Neuronal stem cell (in vitro differentiated cells): ENCODE results near the gene PTDSS2.

ENCODE experiments used
- DNase-seq: peaks from one replicate; pipeline ENCODE4 v3.0.0-alpha.2; 2013; ENCODE audit warnings: low spot score
- H2AFZ ChIP-seq: one replicate; pipeline ENCODE4 v1.6.1; 2013; ENCODE audit warnings: mild to moderate bottlenecking, low read length, inconsistent platforms
- H2AK5ac ChIP-seq: 2 replicates; pipeline ENCODE4 v1.6.1; 2013; ENCODE audit warnings: low read depth, mild to moderate bottlenecking, inconsistent platforms, low read length, moderate library complexity, mixed read lengths
- H2BK120ac ChIP-seq: 2 replicates; pipeline ENCODE4 v1.6.1; 2013; ENCODE audit warnings: low read depth, mild to moderate bottlenecking, inconsistent platforms, low read length, moderate library complexity, mixed read lengths
- H2BK12ac ChIP-seq: one replicate; pipeline ENCODE4 v1.6.1; 2013; ENCODE audit warnings: low read length, inconsistent platforms
- H2BK15ac ChIP-seq: 2 replicates; pipeline ENCODE4 v1.6.1; 2013; ENCODE audit warnings: mild to moderate bottlenecking, low read length, inconsistent platforms, mixed read lengths
- H2BK5ac ChIP-seq: one replicate; pipeline ENCODE4 v1.6.1; 2013; ENCODE audit warnings: inconsistent platforms, mild to moderate bottlenecking, low read length, moderate library complexity
- H3K14ac ChIP-seq: one replicate; pipeline ENCODE4 v1.6.1; 2013; ENCODE audit warnings: low read length, inconsistent platforms
- H3K18ac ChIP-seq: 2 replicates; pipeline ENCODE4 v1.6.1; 2013; ENCODE audit warnings: low read length, inconsistent platforms
- H3K23ac ChIP-seq: 2 replicates; pipeline ENCODE4 v1.6.1; 2013; ENCODE audit warnings: low read depth, mild to moderate bottlenecking, mixed read lengths, low read length, inconsistent platforms; ENCODE audit not compliant: poor library complexity
- H3K27ac ChIP-seq: replicated peaks from 3 replicates; pipeline ENCODE4 v1.5.1; 2013; ENCODE audit warnings: low read length, inconsistent platforms
- H3K27me3 ChIP-seq, 3 experiments: 2 replicates each; pipeline ENCODE4 v1.6.1; 2013; ENCODE audit warnings: low read length in 3 of 3, mild to moderate bottlenecking in 2 of 3, inconsistent platforms in 1 of 3, low read depth in 1 of 3, mixed read lengths in 1 of 3, moderate library complexity in 1 of 3; ENCODE audit not compliant: control insufficient read depth in 3 of 3, insufficient read depth in 3 of 3
- H3K36me3 ChIP-seq, 2 donors: replicated peaks in 1 of 2; 2 replicates each; pipeline ENCODE4 v1.6.1; 2013; ENCODE audit warnings: low read length in 2 of 2; ENCODE audit not compliant: control insufficient read depth in 2 of 2, insufficient read depth in 2 of 2
- H3K4ac ChIP-seq: 2 replicates; pipeline ENCODE4 v1.6.1; 2013; ENCODE audit warnings: inconsistent platforms, mild to moderate bottlenecking, low read length, moderate library complexity
- H3K4me1 ChIP-seq, 2 donors: 1 replicate in 1 of 2; 2 replicates in 1 of 2; pipeline ENCODE4 v1.6.1; 2013; ENCODE audit warnings: low read length in 2 of 2, low read depth in 1 of 2; ENCODE audit not compliant: control insufficient read depth in 2 of 2, insufficient read depth in 1 of 2
- H3K4me2 ChIP-seq: one replicate; pipeline ENCODE4 v1.6.1; 2013; ENCODE audit warnings: mild to moderate bottlenecking, low read length, inconsistent platforms; ENCODE audit not compliant: insufficient read depth, poor library complexity, severe bottlenecking
- H3K4me3 ChIP-seq, 2 donors: 2 replicates each; pipeline ENCODE4 v1.5.1; 2013; ENCODE audit warnings: low read length in 2 of 2, mild to moderate bottlenecking in 2 of 2, inconsistent platforms in 1 of 2, moderate library complexity in 1 of 2
- H3K79me1 ChIP-seq: one replicate; pipeline ENCODE4 v1.6.1; 2013; ENCODE audit warnings: low read depth, mild to moderate bottlenecking, inconsistent platforms, low read length, moderate library complexity
- H3K9ac ChIP-seq: one replicate; pipeline ENCODE4 v1.6.1; 2013; ENCODE audit warnings: mild to moderate bottlenecking, low read depth, low read length, inconsistent platforms; ENCODE audit not compliant: poor library complexity
- H3K9me3 ChIP-seq, 2 donors: replicated peaks in 1 of 2; 2 replicates each; pipeline versions ENCODE3 to v1.6.1; 2013; ENCODE audit warnings: low read length in 2 of 2, mild to moderate bottlenecking in 2 of 2, inconsistent platforms in 1 of 2, low read depth in 1 of 2, mixed read lengths in 1 of 2, moderate library complexity in 1 of 2; ENCODE audit not compliant: control insufficient read depth in 2 of 2, insufficient read depth in 1 of 2
- H4K8ac ChIP-seq: one replicate; pipeline ENCODE4 v1.6.1; 2013; ENCODE audit warnings: low read depth, mild to moderate bottlenecking, inconsistent platforms, low read length, moderate library complexity
- H4K91ac ChIP-seq: one replicate; pipeline ENCODE4 v1.6.1; 2013; ENCODE audit warnings: low read length, low read depth, mild to moderate bottlenecking, inconsistent platforms; ENCODE audit not compliant: poor library complexity
- WGBS, 2 donors: extraction: QIAGEN DNeasy Blood & Tissue Kit; methylation state at CpG; one replicate each; pipeline ENCODE4 v1.1.7; 2013; ENCODE audit warnings: missing lambda C conversion rate in 2 of 2, mixed read lengths in 1 of 2; ENCODE audit not compliant: insufficient read length in 2 of 2, insufficient replicate concordance in 1 of 2; ENCODE audit errors: extremely low coverage in 2 of 2; 5-methylcytosine and 5-hydroxymethylcytosine counted together

The PTDSS2 gene

DNA sequence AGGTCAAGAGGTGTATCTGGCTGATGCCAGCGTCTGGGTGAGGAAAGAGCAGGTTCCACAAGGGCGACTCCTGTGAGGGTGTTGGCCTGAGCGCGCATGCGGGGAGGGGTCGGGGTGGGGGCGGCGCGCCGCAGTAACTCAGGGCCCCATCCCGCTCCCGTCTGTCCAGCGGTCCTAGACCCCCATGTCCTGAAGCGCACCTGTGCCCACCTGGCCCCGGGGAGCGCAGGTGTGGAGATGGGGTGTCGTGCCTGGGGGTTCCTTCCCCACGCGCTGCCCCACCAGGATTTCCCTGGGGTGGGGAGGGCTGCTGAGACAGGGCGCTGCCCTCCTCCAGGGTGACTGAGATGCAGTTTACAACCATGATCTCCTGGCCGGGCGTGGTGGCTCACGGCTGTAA, 36.1 kb downstream of the PTDSS2 start:
- Histone ChIP-seq H3K4me3 (no peak overlapping the region), H4K91ac (no peak overlapping the region), H4K8ac (no peak overlapping the region), H2BK120ac (no peak overlapping the region), H3K4me1 (no peaks in the 10 kb centered on the region), H3K18ac (peak overlapping the region; percentile 17), H3K4ac (no peak overlapping the region), H2BK5ac (no peak overlapping the region), H2BK12ac (no peak overlapping the region), H3K9ac (peak overlapping the region; percentile 70), H3K4me2 (no peak overlapping the region), H3K27me3 (no peaks in the 10 kb centered on the region), H3K79me1 (peaks cover 19% of the 10 kb centered on the region), H3K9me3 (peaks cover 0 to 3% of the 10 kb centered on the region in 2 donors), H3K23ac (peak overlapping the region; percentile 85), H3K14ac (no peak overlapping the region), H2BK15ac (no peak overlapping the region), H2AFZ (no peak overlapping the region), H2AK5ac (no peak overlapping the region), H3K36me3 (peaks cover 12 to 21% of the 10 kb centered on the region in 2 donors), H3K27ac (no peak overlapping the region)
- DNase-seq = no peak
- WGBS, 2 donors = no CpG with 5 or more reads among the region's 23 CpGs

DNA sequence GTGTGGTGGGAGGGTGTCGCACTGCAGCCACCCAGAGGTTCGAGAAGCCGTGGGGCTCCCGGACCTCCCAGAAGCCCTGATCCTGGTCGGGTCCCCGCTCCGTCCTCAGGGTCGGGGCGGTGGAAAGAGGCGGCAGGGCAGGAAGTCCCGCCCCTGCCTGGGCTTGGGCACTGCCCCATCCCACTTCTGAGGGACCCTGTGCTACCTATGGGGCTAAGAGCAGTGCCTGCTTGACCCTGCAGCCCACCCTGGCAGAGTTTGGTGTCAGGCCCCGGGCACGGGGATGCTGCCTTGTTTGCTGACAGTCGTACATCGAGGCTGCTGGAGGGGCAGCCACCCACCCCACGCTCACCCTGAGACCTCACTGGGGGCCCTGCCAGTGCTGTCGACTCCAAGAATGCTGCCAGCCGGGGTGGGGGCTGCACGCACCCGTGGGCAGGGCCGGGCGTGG, 37.5 kb downstream of the PTDSS2 start:
- Histone ChIP-seq H3K14ac (peak overlapping the region; percentile 38), H2BK120ac (no peak overlapping the region)

DNA sequence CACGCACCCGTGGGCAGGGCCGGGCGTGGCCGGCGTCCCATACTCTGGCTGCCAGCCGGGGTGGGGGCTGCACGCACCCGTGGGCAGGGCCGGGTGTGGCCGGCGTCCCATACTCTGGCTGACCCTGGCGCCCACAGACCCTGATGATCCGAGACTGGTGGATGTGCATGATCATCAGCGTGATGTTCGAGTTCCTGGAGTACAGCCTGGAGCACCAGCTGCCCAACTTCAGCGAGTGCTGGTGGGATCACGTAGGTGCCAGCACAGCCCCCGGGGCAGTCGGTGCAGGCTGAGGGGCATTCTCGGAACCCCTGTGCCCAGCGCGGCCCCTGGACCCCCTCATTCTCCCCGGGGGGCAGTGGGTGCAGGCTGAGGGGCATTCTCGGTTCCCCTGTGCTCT, 38.0 kb downstream of the PTDSS2 start:
- no peak overlapping the region for H2BK12ac ChIP-seq
- no peak overlapping the region for H3K27ac ChIP-seq
- no CpG with 5 or more reads among the region's 25 CpGs for WGBS, 2 donors
- H2BK120ac ChIP-seq = no peak overlapping the region
- no peak overlapping the region for H2BK15ac ChIP-seq
- H3K9ac ChIP-seq = no peak overlapping the region
- H2AK5ac ChIP-seq = no peak overlapping the region
- H3K23ac ChIP-seq = peak overlapping the region; percentile 29
- no peak overlapping the region for H3K4me2 ChIP-seq
- H3K18ac ChIP-seq = no peak overlapping the region
- no peaks in the 10 kb centered on the region for H3K4me1 ChIP-seq
- H2AFZ ChIP-seq = no peak overlapping the region
- no peak overlapping the region for H2BK5ac ChIP-seq
- H3K4ac ChIP-seq = no peak overlapping the region
- H3K27me3 ChIP-seq = no peaks in the 10 kb centered on the region
- no peak overlapping the region for H4K91ac ChIP-seq
- peaks cover 19% of the 10 kb centered on the region for H3K79me1 ChIP-seq
- H4K8ac ChIP-seq = no peak overlapping the region
- no peak overlapping the region for H3K14ac ChIP-seq
- peaks cover 14 to 30% of the 10 kb centered on the region in 2 donors for H3K36me3 ChIP-seq
- H3K9me3 ChIP-seq = peaks cover 0 to 3% of the 10 kb centered on the region in 2 donors
- no peak for DNase-seq
- H3K4me3 ChIP-seq = no peak overlapping the region

More for the DNA sequence above, 37.5 kb downstream of the PTDSS2 start:
- H2AFZ ChIP-seq = no peak overlapping the region
- H3K9ac ChIP-seq = no peak overlapping the region
- H3K27me3 ChIP-seq = no peaks in the 10 kb centered on the region
- no peak overlapping the region for H2BK5ac ChIP-seq
- no peak overlapping the region for H2AK5ac ChIP-seq
- peaks cover 12 to 25% of the 10 kb centered on the region in 2 donors for H3K36me3 ChIP-seq
- H4K8ac ChIP-seq = peak overlapping the region; percentile 65
- no peak overlapping the region for H3K23ac ChIP-seq
- no peak overlapping the region for H4K91ac ChIP-seq
- peaks cover 19% of the 10 kb centered on the region for H3K79me1 ChIP-seq
- peaks cover 0 to 3% of the 10 kb centered on the region in 2 donors for H3K9me3 ChIP-seq
- H3K4me2 ChIP-seq = no peak overlapping the region
- WGBS, 2 donors = no CpG with 5 or more reads among the region's 22 CpGs
- DNase-seq = no peak
- H3K4me3 ChIP-seq = no peak overlapping the region
- no peaks in the 10 kb centered on the region for H3K4me1 ChIP-seq
- no peak overlapping the region for H3K4ac ChIP-seq
- H3K18ac ChIP-seq = no peak overlapping the region
- no peak overlapping the region for H3K27ac ChIP-seq
- no peak overlapping the region for H2BK12ac ChIP-seq
- no peak overlapping the region for H2BK15ac ChIP-seq

DNA sequence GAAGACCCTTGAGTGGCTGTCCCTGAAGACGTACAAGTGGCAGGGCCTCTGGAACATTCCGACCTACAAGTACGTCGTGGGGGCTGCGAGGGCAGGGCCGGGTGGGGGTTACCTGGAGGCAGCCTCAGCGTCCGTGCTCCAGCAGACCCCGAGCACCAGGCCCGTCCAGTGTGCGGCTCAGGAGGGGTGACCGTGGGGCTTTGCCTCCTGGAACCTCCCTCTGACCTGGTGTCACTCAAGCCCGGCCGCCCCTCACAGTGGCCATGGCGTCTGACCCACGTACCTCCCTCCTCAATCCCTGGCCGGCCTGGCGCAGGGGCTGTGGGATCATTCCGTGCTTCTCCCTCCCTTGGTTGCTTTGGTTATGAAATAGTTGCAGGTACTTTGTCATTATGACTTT, 38.5 kb downstream of the PTDSS2 start:
- Histone ChIP-seq H2AK5ac (no peak overlapping the region), H3K27ac (no peak overlapping the region), H3K4me2 (no peak overlapping the region), H3K23ac (peak overlapping the region; percentile 31), H4K8ac (peak overlapping the region; percentile 17), H3K79me1 (peaks cover 19% of the 10 kb centered on the region), H2BK5ac (no peak overlapping the region), H3K4ac (no peak overlapping the region), H2BK15ac (no peak overlapping the region), H3K9me3 (peaks cover 0 to 3% of the 10 kb centered on the region in 2 donors), H3K4me1 (no peaks in the 10 kb centered on the region), H2AFZ (no peak overlapping the region), H2BK120ac (no peak overlapping the region), H3K9ac (no peak overlapping the region), H3K14ac (no peak overlapping the region), H4K91ac (no peak overlapping the region), H3K18ac (no peak overlapping the region), H3K4me3 (no peak overlapping the region), H3K27me3 (no peaks in the 10 kb centered on the region), H3K36me3 (peaks cover 14 to 31% of the 10 kb centered on the region in 2 donors), H2BK12ac (no peak overlapping the region)
- no CpG with 5 or more reads among the region's 19 CpGs for WGBS, 2 donors
- no peak for DNase-seq
